HFFc6 (cell line): ENCODE results near the gene RSAD1. TPM values are rescaled to one million over a fixed set of nuclear protein-coding genes. Genes with fewer than 3 reads are reported as not detected.

Experiments
- DNase-seq: peaks from one replicate; pipeline ENCODE4 v3.0.0-alpha.2; 2018
- H3K27ac Mint-ChIP-seq: 2 replicates; pipeline ENCODE4 v1.8.0; 2020; ENCODE audit warnings: mild to moderate bottlenecking, mixed read lengths
- H3K27me3 Mint-ChIP-seq: 2 replicates; pipeline ENCODE4 v1.8.0; 2021; ENCODE audit warnings: mild to moderate bottlenecking, moderate library complexity, mixed read lengths; ENCODE audit not compliant: insufficient read depth
- H3K36me3 Mint-ChIP-seq: 2 replicates; pipeline ENCODE4 v1.8.0; 2021; ENCODE audit warnings: low read depth, mixed read lengths
- H3K4me1 Mint-ChIP-seq: 2 replicates; pipeline ENCODE4 v1.8.0; 2020; ENCODE audit warnings: low read depth, mixed read lengths
- H3K4me3 Mint-ChIP-seq: 2 replicates; pipeline ENCODE4 v1.8.0; 2020; ENCODE audit warnings: mild to moderate bottlenecking, moderate library complexity, mixed read lengths
- H3K9me3 Mint-ChIP-seq: 2 replicates; pipeline ENCODE4 v1.8.0; 2020; ENCODE audit warnings: mild to moderate bottlenecking, mixed read lengths
- total RNA-seq, 6 experiments: library from RNA; stranded (reverse); fragmentation: NEBNext Ultra II Directional; extraction: Animal tissue kit (Norgen Biotek cat#: 25700); gene quantifications; 2 replicates in 1 of 6; 3 replicates in 5 of 6; pipeline ENCODE4 v1.2.3, GENCODE V29; 2021
- TF ChIP-seq, protein P1 (sequence below): fragments of 200-600 bp; sonication (generic); IDR thresholded peaks from 2 replicates; pipeline ENCODE4 v1.5.0; 2021; ENCODE audit warnings: antibody characterized with exemption, mild to moderate bottlenecking

RSAD1 gene
- total RNA-seq, 6 experiments from 2014 or later: 14.9 to 20.4 (median 17.5) TPM

GRCh38 chr17:50476545-50477315 is 1.9 kb upstream of the RSAD1 start:
- TF ChIP-seq, protein P1, sequence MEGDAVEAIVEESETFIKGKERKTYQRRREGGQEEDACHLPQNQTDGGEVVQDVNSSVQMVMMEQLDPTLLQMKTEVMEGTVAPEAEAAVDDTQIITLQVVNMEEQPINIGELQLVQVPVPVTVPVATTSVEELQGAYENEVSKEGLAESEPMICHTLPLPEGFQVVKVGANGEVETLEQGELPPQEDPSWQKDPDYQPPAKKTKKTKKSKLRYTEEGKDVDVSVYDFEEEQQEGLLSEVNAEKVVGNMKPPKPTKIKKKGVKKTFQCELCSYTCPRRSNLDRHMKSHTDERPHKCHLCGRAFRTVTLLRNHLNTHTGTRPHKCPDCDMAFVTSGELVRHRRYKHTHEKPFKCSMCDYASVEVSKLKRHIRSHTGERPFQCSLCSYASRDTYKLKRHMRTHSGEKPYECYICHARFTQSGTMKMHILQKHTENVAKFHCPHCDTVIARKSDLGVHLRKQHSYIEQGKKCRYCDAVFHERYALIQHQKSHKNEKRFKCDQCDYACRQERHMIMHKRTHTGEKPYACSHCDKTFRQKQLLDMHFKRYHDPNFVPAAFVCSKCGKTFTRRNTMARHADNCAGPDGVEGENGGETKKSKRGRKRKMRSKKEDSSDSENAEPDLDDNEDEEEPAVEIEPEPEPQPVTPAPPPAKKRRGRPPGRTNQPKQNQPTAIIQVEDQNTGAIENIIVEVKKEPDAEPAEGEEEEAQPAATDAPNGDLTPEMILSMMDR: no peak
- H3K27ac Mint-ChIP-seq: no peak overlapping the region
- H3K4me1 Mint-ChIP-seq: peaks cover 22% of the 10 kb centered on the region
- H3K9me3 Mint-ChIP-seq: no peaks in the 10 kb centered on the region
- no peak overlapping the region for H3K4me3 Mint-ChIP-seq
- no peak for DNase-seq
- no peaks in the 10 kb centered on the region for H3K36me3 Mint-ChIP-seq
- peaks cover 11% of the 10 kb centered on the region for H3K27me3 Mint-ChIP-seq

DNA sequence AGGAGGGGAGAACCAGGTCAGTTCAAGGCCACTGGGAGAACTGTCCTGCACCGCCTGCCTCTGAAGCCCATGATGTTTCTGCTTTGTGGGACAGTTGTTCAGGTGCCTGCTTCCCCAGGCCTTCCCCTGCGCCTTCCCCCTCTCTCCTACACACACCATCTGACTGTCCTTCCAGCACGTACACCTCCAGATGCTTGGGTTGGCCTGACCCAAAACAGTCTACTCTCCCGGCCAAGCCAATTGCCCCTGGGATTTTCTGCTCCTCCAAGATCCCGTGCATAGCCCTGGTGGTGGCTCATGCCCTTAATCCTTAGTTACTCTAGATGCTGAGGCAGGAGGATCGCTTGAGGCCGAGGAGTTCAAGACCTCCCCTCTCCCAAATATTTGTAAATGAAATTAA is 684 bp upstream of the RSAD1 start:
- no peak for DNase-seq
- Mint-ChIP-seq H3K27me3 (peaks cover 2% of the 10 kb centered on the region), H3K36me3 (no peaks in the 10 kb centered on the region), H3K4me1 (peaks cover 29% of the 10 kb centered on the region), H3K4me3 (peak overlapping the region; percentile 85), H3K27ac (peak overlapping the region; percentile 87), H3K9me3 (no peaks in the 10 kb centered on the region)
- TF ChIP-seq, protein P1: no peak

DNA sequence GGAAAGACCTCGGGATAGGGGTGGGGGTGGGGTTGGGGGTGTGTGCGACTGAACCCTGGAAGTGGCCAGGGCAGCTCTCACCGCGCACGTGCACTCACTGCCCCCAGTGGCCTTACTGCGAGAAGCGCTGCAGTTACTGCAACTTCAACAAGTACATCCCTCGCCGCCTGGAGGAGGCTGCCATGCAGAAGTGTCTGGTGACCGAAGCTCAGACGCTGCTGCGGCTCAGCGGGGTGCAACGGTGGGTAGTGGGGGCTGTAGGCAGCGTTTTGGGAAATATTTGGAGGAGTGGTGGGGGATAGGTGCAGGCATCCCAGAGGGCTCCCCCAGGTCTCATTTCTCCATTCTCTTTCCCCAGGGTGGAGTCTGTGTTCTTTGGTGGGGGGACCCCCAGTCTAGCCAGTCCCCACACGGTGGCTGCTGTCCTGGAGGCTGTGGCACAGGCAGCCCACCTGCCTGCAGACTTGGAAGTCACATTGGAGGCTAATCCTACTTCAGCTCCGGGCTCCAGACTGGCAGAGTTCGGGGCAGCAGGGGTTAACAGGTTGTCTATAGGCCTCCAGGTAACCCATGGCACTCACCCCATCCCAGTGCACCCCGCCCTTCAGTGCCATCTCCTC is 972 bp downstream of the RSAD1 start:
- Mint-ChIP-seq H3K4me3 (peak overlapping the region; percentile 90), H3K27me3 (no peaks in the 10 kb centered on the region; the same call in 1 of the 2 replicates), H3K27ac (peak overlapping the region; percentile 72), H3K4me1 (peaks cover 32% of the 10 kb centered on the region), H3K9me3 (no peaks in the 10 kb centered on the region), H3K36me3 (no peaks in the 10 kb centered on the region)
- DNase-seq: peak; percentile 79
- TF ChIP-seq, protein P1: peak; percentile 70

DNA sequence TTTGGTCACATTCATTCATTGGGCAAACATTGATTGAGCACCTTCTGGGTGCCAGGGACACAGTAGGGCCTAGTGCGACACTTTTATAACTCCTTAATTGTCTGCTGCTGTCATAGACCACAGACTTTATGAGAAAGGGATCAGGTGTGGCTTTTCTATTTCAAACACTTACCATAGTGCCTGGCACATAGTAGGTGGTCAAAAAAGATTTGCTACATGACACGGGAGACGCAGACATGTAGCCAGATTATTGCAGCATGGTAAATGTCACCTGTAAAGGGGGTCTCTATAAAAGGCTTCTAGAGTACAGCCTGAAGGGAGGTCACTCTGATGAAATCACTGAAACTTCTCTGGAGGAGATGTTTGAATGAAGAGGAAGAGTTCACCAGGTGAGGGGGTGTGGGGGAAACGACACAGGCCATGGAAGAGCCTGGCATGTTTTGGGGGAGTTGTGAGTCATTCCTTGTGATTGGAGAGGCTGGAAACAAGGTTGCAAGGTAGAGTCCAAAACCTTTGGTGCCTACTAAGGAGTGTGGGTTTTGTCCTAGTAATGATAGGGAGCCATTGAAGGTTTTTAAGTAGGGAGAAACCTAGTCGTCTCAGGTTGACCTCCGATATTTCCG is 1.6 kb downstream of the RSAD1 start:
- no peaks in the 10 kb centered on the region for H3K36me3 Mint-ChIP-seq
- TF ChIP-seq, protein P1: no peak
- no peaks in the 10 kb centered on the region; the same call in 1 of the 2 replicates for H3K27me3 Mint-ChIP-seq
- no peak for DNase-seq
- H3K4me1 Mint-ChIP-seq: peaks cover 32% of the 10 kb centered on the region
- no peak overlapping the region for H3K27ac Mint-ChIP-seq
- H3K4me3 Mint-ChIP-seq: peak overlapping the region; percentile 90; the same call in 1 of the 2 replicates
- no peaks in the 10 kb centered on the region for H3K9me3 Mint-ChIP-seq

DNA sequence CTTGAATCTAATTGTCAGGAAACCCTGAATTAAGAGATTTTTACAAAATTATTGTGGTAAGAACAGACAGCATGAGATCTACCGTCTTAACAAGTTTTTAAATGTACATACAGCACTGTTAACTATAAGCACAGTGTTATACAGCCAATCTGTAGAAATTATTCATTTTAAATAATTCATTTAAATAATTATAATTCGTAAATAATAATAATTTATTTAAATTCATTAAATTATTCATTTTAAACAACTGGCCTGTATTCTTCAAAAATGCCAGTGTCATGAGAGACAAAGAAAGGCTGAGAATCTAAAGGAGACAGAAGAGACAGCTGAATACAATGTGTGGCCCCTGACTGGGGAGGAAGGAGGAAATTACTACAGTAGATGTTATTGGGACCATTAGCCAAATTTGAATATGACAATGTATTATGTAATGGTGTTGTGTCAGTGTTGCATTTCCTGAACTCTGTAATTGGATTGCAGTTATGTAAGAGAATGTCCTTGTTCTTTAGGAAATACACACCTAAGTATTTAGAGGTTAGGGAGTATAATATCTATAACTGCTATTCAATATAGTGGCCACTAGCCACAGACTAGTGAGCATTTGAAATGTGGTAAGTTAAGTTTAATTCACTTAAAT is 2.3 kb downstream of the RSAD1 start:
- DNase-seq: no peak
- no peak overlapping the region for H3K4me3 Mint-ChIP-seq
- peaks cover 32% of the 10 kb centered on the region for H3K4me1 Mint-ChIP-seq
- no peaks in the 10 kb centered on the region for H3K9me3 Mint-ChIP-seq
- no peak overlapping the region for H3K27ac Mint-ChIP-seq
- no peaks in the 10 kb centered on the region for H3K27me3 Mint-ChIP-seq
- H3K36me3 Mint-ChIP-seq: no peaks in the 10 kb centered on the region
- TF ChIP-seq, protein P1: no peak
